ENCODE results near the gene CACNA1C.
"Not testable (repeated sequence)": the region's sequence is repeated elsewhere in the genome, so short reads cannot be mapped to it uniquely, and the experiment has no call there.

GRCh38 chr12:2105387-2105786 is 52.6 kb downstream of the CACNA1C start:
- not testable (repeated sequence) for TF ChIP-seq CTCF (conservative IDR thresholded peaks at IDR 0.05); ZFX (IDR thresholded peaks at IDR 0.05)

Data from C4-2B (cell line).